ENCODE measurements around the gene MAP1A.

Gene MAP1A

DNA sequence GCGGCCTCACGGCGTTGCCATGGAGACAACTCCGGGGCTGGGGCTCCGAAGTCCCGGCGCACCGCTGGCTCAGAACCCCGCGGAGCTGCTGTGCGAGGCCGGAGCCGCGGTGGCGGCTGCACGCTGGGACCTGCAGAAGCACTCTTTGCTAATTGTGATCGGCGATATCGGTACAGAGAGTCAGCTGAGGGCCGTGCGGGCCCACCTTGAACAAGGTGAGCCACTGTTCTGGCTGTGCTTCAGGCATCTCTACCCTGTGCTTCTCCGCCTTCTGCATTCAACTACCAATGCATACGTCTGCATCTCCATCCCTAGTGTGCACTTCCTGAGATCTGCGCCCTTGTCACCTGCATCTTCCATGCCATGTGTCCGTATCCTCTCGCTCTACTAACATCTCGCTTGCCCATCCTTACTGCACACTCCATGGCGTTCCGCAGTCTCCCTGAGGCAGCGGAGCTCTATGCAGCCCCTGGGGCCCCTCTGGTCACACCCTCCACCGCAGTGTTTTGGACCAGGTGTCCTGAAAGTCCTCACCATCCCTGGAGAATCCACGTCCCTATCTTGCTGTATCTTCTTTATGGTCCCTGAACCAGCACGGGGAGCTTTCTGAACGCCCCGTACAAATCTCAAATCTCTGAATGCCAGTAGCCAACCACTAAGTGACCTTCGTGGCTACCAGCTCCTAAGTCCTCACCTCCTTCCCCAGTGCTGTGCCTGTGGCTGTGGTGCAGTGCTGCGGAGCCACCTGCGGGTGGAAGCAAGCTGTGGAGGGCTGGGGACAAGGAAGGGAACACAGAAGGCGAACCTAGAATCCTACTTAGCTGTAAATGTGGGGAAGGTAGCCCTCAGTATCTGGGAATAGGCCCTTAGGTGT lies 6.2 kb upstream of the MAP1A start:
- DNase-seq (ENCODE audit: low spot score) = peak; percentile 59

GRCh38 chr15:43513550-43513949 lies 3.9 kb upstream of the MAP1A start:
- peak; percentile 12 for DNase-seq (ENCODE audit: low spot score)

DNA sequence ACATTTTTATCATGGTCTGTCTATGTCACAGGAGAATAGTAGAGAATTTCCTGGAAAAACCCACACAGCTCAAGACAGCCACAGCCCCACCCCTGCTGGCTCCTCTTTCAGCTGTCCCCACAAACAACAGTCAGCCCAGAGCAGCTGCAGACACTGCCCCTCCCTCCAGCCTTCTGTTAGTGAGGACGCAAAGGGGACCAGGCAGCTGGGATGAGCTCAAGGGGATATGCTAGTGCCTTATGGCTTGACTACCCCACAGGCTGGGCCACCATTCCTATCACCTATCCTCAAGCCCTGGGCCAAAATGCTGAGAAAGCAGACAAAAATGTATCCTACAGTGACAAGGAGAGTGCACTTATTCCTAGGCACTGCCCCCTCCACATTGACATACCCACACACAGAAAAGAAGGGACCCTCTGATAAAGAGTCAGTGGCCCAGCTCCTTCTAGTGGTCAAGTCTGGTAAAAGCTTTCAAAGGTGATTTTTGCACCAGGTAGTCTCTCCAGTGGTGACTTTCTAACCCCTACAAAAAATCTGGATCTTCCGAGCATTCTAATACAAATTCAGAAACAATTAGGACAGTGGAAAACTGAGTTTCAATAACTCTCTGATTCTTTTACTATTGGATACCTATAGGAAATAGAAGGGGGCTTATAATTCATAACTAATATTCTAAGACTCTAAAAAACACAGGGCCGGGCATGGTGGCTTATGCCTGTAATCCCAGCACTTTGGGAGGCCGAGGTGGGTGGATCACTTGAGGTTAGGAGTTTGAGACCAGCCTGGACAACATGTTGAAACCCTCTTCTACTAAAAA lies 3.0 kb upstream of the MAP1A start:
- DNase-seq (ENCODE audit: low spot score) = no peak

DNA sequence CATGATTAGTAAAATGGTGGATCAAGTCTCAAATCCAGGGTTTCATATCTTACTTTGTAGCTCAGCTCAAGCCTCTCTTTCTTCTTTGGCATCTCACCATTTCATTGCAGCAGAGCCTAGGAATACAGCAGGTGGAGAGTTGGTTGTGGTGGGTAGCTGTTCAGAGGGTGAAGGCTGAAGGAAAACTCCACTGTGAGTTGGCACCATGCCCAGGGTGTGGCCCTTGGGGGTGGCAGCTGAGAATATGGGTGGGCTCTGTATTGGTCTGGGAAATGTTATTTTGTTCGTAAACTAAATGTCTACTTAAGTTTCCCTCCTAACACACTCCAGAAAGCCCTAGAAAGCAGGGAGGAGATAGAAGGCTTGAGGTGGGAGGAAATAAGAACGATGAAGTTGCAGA lies 1.7 kb upstream of the MAP1A start:
- DNase-seq (ENCODE audit: low spot score) = no peak

GRCh38 chr15:43516185-43516584 lies 1.2 kb upstream of the MAP1A start:
- no peak for DNase-seq (ENCODE audit: low spot score)

DNA sequence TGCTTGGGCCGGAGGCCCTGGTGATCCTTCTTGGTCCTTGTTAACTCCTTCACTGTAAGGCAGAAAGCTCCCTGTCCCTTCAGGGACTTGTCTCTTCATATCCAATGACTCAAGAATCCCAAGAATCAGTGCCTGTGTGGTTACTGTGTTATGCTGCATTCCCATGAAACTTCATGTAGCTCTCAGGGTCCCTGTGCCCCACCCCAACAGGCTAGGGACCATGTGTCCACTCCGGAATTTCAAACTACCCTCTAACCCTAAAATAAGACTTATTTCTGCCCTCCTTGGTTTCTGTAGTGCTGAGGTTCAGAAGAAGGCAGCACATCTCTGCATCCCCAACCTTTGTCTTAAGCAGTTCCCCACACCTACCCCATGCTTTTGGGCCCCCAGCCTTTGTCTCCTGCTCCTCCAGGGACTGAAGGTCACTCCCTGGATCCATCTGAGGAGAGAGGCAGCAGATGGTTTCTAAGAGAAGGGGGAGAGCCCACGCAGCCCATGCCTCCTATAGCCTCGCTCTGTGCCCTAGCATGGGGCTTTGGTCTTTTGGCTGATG lies 531 bp upstream of the MAP1A start:
- no peak for DNase-seq (ENCODE audit: low spot score)

- DNase-seq (ENCODE audit: low spot score) = no peak
These were observed 871 bp downstream of the MAP1A start for GRCh38 chr15:43518197-43518761.

DNA sequence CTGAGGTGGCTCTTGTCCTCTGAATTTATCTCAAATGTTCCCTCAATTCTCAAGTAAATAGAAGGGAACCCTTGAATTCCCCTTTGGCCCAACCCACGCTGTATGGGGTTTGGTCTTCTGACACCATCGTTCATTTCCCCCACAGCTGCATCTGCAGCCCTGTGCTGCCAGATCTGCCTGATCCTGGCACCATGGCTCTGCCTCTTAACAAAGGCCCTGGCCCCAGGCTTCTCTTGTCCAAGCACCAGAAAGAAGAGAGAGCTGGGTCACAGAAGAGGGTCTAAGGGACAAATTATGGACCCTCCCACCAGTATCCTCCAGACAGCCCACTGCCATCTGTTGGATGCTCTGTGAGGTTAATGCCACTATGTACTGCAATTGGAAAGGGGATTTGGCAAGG lies 1.8 kb downstream of the MAP1A start:
- DNase-seq (ENCODE audit: low spot score) = no peak

- no peak for DNase-seq (ENCODE audit: low spot score)
These were observed 2.7 kb downstream of the MAP1A start for GRCh38 chr15:43520138-43520537.

- no peak for DNase-seq (ENCODE audit: low spot score)
These were observed 4.0 kb downstream of the MAP1A start for GRCh38 chr15:43521419-43521818.

DNA sequence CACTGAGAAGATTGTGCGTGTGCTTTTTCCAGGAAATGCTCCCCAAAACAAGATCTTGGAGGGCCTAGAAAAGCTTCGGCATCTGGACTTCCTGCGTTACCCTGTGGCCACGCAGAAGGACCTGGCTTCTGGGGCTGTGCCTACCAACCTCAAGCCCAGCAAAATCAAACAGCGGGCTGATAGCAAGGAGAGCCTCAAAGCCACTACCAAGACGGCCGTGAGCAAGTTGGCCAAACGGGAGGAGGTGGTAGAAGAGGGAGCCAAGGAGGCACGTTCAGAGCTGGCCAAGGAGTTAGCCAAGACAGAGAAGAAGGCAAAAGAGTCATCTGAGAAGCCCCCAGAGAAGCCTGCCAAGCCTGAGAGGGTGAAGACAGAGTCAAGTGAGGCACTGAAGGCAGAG lies 4.8 kb downstream of the MAP1A start:
- no peak for DNase-seq (ENCODE audit: low spot score)

DNA sequence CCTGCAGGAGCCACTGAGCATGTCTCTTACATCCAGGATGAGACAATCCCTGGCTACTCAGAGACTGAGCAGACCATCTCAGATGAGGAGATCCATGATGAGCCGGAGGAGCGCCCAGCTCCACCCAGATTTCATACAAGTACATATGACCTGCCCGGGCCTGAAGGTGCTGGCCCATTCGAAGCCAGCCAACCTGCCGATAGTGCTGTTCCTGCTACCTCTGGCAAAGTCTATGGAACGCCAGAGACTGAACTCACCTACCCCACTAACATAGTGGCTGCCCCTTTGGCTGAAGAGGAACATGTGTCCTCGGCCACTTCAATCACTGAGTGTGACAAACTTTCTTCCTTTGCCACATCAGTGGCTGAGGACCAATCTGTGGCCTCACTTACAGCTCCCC lies 6.2 kb downstream of the MAP1A start:
- DNase-seq (ENCODE audit: low spot score) = no peak

DNA sequence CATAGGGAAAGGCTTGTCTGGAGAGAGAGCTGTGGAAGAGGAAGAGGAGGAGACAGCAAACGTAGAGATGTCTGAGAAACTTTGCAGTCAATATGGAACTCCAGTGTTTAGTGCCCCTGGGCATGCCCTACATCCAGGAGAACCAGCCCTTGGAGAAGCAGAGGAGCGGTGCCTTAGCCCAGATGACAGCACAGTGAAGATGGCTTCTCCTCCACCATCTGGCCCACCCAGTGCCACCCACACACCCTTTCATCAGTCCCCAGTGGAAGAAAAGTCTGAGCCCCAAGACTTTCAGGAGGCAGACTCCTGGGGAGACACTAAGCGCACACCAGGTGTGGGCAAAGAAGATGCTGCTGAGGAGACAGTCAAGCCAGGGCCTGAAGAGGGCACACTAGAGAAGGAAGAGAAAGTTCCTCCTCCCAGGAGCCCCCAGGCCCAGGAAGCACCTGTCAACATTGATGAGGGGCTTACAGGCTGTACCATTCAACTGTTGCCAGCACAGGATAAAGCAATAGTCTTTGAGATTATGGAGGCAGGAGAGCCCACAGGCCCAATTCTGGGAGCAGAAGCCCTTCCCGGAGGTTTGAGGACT lies 6.9 kb downstream of the MAP1A start:
- DNase-seq (ENCODE audit: low spot score) = no peak

GRCh38 chr15:43525131-43525530 lies 7.7 kb downstream of the MAP1A start:
- DNase-seq (ENCODE audit: low spot score) = no peak

DNA sequence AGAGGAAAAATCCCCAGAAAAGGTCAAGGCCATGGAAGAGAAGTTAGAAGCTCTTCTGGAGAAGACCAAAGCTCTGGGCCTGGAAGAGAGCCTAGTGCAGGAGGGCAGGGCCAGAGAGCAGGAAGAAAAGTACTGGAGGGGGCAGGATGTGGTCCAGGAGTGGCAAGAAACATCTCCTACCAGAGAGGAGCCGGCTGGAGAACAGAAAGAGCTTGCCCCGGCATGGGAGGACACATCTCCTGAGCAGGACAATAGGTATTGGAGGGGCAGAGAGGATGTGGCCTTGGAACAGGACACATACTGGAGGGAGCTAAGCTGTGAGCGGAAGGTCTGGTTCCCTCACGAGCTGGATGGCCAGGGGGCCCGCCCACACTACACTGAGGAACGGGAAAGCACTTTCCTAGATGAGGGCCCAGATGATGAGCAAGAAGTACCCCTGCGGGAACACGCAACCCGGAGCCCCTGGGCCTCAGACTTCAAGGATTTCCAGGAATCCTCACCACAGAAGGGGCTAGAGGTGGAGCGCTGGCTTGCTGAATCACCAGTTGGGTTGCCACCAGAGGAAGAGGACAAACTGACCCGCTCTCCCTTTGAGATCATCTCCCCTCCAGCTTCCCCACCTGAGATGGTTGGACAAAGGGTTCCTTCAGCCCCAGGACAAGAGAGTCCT lies 9.0 kb downstream of the MAP1A start:
- DNase-seq (ENCODE audit: low spot score) = no peak

GRCh38 chr15:43527016-43527801 lies 9.8 kb downstream of the MAP1A start:
- DNase-seq (ENCODE audit: low spot score) = no peak

DNA sequence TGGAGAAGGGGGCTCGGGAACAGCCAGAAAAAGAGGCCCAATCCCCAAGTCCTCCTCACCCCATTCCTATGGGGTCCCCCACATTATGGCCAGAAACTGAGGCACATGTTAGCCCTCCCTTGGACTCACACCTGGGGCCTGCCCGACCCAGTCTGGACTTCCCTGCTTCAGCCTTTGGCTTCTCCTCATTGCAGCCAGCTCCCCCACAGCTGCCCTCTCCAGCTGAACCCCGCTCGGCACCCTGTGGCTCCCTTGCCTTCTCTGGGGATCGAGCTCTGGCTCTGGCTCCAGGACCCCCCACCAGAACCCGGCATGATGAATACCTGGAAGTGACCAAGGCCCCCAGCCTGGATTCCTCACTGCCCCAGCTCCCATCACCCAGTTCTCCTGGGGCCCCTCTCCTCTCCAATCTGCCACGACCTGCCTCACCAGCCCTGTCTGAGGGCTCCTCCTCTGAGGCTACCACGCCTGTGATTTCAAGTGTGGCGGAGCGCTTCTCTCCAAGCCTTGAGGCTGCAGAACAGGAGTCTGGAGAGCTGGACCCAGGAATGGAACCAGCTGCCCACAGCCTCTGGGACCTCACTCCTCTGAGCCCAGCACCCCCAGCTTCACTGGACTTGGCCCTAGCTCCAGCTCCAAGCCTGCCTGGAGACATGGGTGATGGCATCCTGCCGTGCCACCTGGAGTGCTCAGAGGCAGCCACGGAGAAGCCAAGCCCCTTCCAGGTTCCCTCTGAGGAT lies 10.6 kb downstream of the MAP1A start:
- DNase-seq (ENCODE audit: low spot score) = no peak

DNA sequence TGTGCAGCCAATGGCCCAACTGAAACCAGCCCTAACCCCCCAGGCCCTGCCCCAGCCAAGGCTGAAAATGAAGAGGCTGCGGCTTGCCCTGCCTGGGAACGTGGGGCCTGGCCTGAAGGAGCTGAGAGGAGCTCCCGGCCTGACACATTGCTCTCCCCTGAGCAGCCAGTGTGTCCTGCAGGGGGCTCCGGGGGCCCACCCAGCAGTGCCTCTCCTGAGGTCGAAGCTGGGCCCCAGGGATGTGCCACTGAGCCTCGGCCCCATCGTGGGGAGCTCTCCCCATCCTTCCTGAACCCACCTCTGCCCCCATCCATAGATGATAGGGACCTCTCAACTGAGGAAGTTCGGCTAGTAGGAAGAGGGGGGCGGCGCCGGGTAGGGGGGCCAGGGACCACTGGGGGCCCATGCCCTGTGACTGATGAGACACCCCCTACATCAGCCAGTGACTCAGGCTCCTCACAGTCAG lies 11.2 kb downstream of the MAP1A start:
- DNase-seq (ENCODE audit: low spot score) = no peak

DNA sequence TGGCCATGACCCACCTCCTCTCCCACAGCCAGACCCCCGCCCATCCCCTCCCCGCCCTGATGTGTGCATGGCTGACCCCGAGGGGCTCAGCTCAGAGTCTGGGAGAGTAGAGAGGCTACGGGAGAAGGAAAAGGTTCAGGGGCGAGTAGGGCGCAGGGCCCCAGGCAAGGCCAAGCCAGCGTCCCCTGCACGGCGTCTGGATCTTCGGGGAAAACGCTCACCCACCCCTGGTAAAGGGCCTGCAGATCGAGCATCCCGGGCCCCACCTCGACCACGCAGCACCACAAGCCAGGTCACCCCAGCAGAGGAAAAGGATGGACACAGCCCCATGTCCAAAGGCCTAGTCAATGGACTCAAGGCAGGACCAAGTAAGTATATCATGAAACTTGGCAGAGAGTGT lies 11.7 kb downstream of the MAP1A start:
- no peak for DNase-seq (ENCODE audit: low spot score)

Data from RKO (cell line).